Mononuclear cell (primary cell): ENCODE results near the gene TATDN2. TPM values are rescaled to one million over a fixed set of nuclear protein-coding genes. Genes with fewer than 3 reads are reported as not detected.
A peak's percentile ranks its signal among the peaks of the same experiment; 100 is the strongest.

Source experiments
- H3K27me3 ChIP-seq: 2 replicates; pipeline ENCODE4 v1.6.0; 2011; ENCODE audit warnings: low read length, control low read depth; ENCODE audit not compliant: insufficient read depth
- H3K4me1 ChIP-seq: 2 replicates; pipeline ENCODE4 v1.5.1; 2011; ENCODE audit warnings: mild to moderate bottlenecking, low read length, control low read depth; ENCODE audit not compliant: insufficient read depth
- H3K4me3 ChIP-seq: 2 replicates; pipeline ENCODE4 v1.5.1; 2011; ENCODE audit warnings: mild to moderate bottlenecking, low read length, moderate library complexity
- H3K9me3 ChIP-seq: 2 replicates; pipeline ENCODE4 v1.5.1; 2011; ENCODE audit warnings: low read depth, mild to moderate bottlenecking, control low read depth, low read length
- total RNA-seq: library from RNA; depleted of rRNA; stranded (reverse); fragments of >200 nt; gene quantifications from one replicate; pipeline ENCODE4 v1.2.3, GENCODE V29; 2012

The TATDN2 gene
- total RNA-seq, 1 donor: 27.8 TPM

DNA sequence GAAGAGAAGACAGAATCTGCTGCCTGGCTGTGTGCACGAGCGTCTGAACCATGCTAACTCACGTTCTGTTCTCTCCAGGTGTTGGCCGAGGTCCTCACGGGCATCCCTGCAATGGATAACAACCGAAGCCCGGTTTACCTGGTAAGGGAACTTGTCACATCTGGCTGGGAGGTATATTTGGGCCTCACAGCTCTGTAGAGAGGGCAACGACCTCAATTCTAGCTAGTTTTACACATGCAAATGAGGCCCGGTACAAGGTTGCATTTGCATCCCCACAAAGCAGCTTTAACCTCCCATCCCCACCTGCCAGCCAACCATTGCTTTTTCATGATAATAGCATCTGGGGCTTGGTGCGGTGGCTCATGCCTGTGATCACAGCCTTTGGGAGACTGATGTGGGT is 22.0 kb upstream of the TATDN2 start:
- Histone ChIP-seq H3K27me3 (no peaks in the 10 kb centered on the region), H3K4me1 (peaks cover 52% of the 10 kb centered on the region), H3K4me3 (no peak overlapping the region), H3K9me3 (no peaks in the 10 kb centered on the region)

DNA sequence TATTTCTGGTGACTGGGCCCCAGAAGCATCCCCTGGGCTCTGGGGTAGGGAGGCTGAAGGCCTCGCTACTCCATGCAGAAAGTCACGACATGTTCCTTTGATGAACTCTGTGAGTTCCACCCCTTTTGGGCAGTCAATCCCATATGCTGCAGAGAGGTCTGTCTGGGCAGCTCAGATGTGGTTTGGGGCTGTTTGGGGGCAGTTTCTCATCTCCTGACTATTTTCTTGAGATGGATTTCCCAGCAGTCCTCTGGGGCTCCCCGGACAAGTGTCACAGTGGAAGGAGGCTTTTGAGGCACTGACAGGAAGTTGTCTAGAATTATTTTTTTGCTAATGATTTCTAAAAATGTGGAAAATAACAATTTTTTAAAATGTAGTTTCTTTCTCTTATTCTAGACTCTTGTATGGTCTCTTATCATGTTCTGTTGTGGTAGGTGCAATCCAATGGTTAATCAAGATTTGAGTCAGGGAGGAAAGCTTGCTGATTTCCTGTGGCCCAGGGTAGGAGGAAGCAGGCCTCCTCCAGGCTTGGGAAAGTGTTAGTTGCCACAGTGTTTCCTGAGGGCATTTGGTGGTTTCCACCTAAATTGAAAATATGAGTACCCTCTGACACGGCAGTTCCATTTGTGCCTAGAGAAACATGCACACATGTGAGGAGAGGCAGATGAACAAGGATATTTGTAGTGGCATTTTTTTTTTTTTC is 19.9 kb upstream of the TATDN2 start:
- Histone ChIP-seq H3K4me3 (no peak overlapping the region), H3K4me1 (peaks cover 63% of the 10 kb centered on the region), H3K27me3 (no peaks in the 10 kb centered on the region)

DNA sequence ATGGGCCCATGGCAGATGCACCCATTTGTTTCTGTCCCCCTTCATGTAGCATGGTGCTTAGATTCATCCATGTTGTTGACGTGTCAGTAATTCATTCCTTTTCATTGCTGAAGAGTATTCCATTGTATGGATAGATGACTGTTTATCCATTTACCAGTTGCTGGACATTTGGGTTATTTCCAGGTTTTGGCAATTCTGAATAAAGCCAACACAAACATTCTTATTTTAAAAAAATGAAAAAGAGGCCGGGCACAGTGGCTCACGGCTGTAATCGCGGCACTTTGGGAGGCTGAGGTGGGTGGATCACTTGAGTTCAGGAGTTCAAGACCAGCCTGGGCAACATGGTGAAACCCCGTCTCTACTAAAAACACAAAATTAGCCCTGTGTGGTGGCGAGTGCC is 18.7 kb upstream of the TATDN2 start:
- H3K9me3 ChIP-seq: no peaks in the 10 kb centered on the region
- H3K27me3 ChIP-seq: no peaks in the 10 kb centered on the region
- no peak overlapping the region for H3K4me3 ChIP-seq
- H3K4me1 ChIP-seq: peaks cover 51% of the 10 kb centered on the region

More for the DNA sequence above, 19.9 kb upstream of the TATDN2 start:
- H3K9me3 ChIP-seq: no peaks in the 10 kb centered on the region

DNA sequence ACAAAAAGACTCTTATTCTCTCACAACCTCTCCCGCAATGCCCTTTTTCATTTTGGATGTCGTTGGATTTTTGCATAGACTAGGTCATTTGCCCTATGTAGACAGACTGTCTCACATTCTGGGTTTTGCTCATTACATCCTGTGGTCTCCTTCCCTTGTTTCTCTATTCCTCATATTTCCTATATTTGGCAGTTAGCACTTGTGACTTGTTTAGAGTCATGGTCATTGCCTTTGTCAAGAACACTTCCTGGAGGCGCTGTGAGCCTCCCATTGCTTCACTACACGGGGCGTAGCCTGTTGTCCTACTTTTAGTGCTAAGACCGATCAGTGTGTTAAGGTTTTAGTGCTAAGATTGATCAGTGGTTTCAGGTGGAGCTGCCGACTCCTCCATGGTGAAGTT is 16.1 kb upstream of the TATDN2 start:
- peaks cover 37% of the 10 kb centered on the region for H3K4me1 ChIP-seq
- H3K9me3 ChIP-seq: no peaks in the 10 kb centered on the region
- no peaks in the 10 kb centered on the region for H3K27me3 ChIP-seq
- H3K4me3 ChIP-seq: no peak overlapping the region

DNA sequence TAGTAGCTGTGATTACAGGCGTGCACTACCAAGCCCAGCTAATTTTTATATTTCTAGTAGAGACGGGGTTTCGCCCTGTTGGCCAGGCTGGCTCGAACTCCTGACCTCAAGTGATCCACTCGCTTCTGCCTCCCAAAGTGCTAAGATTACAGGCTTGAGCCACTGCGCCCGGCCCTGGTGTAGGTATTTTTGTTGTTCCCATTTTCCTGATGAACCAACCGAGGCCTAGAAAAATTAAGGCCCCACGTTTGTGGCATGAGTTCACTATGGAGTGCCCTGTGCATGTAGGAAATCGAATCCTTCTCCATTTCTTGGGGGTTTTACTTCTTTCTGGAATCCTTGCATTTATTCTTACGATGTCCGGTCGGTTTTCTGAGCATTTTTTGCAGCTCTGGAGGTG is 14.3 kb upstream of the TATDN2 start:
- no peaks in the 10 kb centered on the region for H3K9me3 ChIP-seq

DNA sequence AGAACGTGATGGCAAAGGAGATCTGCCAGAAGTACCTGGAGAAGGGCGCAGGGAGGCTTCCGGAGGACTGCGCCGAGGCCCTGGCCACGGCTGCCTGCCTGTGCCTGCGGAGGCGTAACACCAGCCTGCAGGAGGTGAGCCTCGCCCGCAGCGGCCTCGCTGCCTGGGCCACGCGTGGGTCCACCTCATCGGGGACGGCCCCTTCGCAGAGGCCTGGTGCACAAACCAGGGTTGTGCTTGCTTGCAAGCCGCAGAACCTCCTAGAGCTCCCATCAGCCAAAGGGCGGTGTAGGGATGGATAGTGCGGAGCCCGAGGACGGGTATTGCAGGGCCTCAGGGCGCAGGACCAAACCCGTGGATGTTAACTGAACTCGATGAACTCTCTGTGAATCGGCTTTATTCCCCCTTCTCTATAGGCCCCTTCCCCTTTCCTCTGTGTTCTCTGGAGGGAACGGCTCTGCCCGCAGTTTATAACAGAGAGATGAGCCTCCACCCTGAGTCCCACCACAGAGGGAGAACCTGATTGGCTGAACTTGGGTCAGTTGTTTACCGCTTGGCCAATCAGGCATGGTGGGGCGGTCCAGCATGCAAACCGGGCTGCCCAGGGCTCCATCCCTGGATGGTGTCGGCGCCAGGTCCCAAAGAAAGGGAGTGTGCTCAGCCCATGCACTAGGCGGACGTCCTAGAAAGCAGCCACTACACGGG is 13.6 kb upstream of the TATDN2 start:
- Histone ChIP-seq H3K9me3 (no peaks in the 10 kb centered on the region), H3K4me3 (no peak overlapping the region), H3K4me1 (peaks cover 27% of the 10 kb centered on the region), H3K27me3 (no peaks in the 10 kb centered on the region)

More for the DNA sequence above, 14.3 kb upstream of the TATDN2 start:
- peaks cover 32% of the 10 kb centered on the region for H3K4me1 ChIP-seq
- no peak overlapping the region for H3K4me3 ChIP-seq
- no peaks in the 10 kb centered on the region for H3K27me3 ChIP-seq

DNA sequence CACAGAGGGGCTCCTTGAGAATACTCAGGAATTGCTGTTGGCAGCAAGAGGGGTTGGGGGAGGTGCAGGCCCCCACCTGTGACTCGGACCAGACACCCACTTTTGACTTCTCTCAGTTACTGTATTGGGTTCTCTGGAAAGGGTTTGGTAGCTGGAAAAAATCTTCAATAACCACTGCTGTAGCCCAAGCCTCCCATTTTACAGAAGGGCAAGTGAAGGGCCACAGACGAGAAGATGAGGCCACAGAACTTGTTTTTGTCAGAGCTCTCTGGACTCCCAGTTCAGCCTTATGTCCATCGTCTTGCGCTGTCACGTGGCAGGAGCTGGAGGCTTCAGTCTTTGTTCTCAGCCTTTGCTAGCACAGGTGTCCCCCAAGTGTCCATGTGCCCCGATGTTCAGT is 12.7 kb upstream of the TATDN2 start:
- Histone ChIP-seq H3K4me3 (no peak overlapping the region), H3K9me3 (no peaks in the 10 kb centered on the region), H3K4me1 (peaks cover 27% of the 10 kb centered on the region), H3K27me3 (no peaks in the 10 kb centered on the region)

DNA sequence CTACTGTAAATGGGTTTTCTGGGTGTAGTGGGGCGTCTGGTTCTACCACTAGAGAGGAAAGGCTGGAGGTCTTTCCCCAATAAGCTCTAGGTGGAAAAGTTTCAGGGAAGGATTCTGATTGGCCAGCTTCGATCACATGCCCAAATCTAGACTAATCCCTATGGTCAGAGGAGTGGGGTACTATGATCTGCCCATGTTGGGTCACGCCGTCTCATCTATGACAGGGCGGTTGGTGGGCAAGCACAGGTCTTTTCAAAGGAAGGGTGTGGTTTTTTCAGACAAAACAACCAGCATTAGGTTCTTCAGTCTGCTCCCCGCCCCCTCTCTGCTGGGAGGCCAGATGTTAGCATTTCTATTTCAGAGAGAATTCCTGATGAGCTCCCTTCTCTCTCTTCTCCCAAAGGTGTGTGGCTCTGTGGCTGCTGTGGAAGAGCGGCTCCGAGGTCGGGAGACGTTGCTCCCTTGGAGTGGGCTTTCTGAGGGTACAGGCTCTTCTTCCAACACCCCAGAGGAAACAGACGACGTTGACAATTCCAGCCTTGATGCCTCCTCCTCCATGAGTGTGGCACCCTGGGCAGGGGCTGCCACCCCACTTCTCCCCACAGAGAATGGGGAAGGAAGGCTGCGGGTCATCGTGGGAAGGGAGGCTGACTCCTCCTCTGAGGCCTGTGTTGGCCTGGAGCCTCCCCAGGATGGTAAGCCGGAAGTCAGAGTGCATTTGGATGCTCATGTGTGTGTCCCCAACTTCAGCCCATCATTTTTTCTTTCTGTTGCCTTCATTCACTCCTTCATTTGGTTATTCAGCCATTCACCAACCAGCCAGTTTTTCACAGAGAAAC is 9.7 kb upstream of the TATDN2 start:
- H3K27me3 ChIP-seq: no peaks in the 10 kb centered on the region
- peaks cover 37% of the 10 kb centered on the region for H3K4me1 ChIP-seq
- no peaks in the 10 kb centered on the region for H3K9me3 ChIP-seq
- no peak overlapping the region for H3K4me3 ChIP-seq

DNA sequence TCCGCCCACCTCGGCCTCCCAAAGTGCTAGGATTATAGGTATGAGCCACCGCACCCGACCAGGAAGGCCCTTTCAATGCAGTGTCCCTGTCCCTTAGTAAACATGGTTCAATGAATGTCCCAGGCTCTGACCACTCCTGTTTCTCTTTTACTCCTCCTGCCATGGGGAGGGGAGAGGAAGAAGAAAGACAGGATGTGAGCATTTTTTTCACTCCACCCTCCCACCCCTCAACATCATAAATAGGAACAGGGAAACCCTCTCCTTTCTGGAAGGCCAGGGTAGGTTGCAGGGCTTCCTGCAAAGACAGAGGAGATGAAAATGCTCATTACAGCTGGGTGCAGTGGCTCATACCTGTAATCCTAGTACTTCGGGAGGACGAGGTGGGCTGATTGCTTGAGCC is 7.5 kb upstream of the TATDN2 start:
- peaks cover 37% of the 10 kb centered on the region for H3K4me1 ChIP-seq
- no peak overlapping the region for H3K4me3 ChIP-seq
- H3K27me3 ChIP-seq: no peaks in the 10 kb centered on the region
- peaks cover 14% of the 10 kb centered on the region for H3K9me3 ChIP-seq

DNA sequence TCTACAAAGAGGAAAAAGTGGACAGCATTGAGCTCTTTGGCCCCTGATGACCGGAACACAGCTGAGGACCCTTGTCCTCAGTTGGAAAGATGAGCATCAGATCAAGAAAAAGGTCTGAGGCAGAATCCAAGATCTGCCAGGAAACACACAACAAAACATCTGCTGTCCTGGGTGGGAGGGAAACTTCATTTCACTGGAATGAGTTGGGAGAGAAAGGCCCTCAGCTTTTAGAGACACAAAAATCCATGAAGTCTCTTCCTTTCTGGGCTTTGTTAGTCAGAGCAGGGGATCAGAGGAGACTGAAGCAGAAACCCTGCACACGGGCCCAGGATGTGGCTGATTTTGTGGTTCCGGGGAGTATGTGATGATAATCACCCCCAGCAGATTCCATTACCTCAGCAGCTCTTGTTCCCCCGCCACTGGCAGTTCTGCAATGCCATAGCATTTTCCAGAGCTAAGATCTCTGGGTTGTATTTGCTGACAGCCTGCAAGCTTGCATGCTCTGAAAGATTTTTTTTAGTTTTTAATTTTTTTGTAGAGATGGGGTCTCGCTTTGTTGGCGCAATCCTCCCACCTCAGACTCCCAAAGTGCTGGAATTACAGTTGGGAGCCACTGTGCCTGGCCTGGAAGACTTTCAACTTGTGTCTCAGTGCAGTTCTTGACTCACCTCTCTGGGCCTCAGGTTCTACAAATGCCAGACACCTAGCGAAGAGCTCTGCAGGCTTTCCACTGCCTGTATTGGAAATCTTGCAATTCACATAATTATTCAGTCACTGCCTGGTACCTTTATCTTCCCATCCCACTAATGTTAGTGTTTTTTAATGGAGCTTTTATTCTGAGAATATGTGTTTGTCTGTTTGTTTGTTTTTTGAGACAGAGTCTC is 5.8 kb upstream of the TATDN2 start:
- peaks cover 41% of the 10 kb centered on the region for H3K4me1 ChIP-seq
- H3K27me3 ChIP-seq: no peaks in the 10 kb centered on the region
- peaks cover 18% of the 10 kb centered on the region for H3K9me3 ChIP-seq
- H3K4me3 ChIP-seq: no peak overlapping the region

DNA sequence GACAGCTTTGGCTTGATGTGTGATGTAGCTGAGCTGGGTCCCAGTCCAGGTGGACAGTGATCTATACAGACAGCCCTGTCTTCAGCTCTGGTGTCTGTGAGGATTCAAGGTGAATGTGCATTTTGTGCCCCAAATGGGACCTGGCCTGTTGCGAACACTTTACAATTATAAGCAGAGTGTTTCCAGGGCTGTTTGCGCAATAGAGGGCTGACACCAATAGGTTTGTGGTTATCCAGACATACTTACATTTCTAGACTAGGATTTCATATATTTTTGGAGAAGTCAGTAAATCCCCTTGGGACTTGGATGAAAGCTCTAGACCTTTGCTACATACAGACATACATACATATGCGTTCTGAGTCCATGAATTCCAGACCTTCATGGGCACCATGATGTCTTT is 4.2 kb upstream of the TATDN2 start:
- peaks cover 38% of the 10 kb centered on the region for H3K4me1 ChIP-seq
- no peaks in the 10 kb centered on the region for H3K27me3 ChIP-seq
- H3K9me3 ChIP-seq: peaks cover 18% of the 10 kb centered on the region
- H3K4me3 ChIP-seq: no peak overlapping the region

DNA sequence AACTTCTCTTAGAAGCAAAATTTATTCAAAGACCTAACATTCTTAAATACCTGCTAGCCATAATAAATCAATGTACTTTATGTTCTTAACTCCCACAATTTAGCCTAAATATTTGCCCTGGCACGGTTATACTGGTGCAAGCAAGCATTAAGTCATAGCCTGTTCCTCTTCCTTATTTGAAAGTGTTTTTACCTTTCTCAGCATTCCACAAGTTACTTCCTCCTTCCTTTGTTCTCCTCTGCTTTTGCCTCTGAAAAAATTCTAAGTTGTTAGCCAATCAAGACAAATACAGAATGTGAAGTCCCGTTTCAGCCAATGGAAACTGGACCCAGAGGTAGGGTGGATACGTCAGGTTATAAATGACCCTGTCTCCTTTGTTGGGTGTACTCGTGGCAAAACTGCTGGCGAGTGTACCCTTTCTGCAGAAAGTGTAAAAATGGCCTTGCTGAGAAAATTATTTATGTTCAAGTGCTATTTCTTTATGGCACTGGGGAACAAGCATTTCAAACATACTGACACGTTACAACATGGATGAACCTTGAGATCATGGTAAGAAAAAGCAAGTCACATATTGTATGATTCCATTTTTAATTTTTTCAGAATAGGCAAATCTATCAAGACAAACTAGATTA is 3.1 kb upstream of the TATDN2 start:
- Histone ChIP-seq H3K27me3 (no peaks in the 10 kb centered on the region), H3K4me3 (no peak overlapping the region), H3K4me1 (peaks cover 49% of the 10 kb centered on the region), H3K9me3 (peaks cover 18% of the 10 kb centered on the region)

DNA sequence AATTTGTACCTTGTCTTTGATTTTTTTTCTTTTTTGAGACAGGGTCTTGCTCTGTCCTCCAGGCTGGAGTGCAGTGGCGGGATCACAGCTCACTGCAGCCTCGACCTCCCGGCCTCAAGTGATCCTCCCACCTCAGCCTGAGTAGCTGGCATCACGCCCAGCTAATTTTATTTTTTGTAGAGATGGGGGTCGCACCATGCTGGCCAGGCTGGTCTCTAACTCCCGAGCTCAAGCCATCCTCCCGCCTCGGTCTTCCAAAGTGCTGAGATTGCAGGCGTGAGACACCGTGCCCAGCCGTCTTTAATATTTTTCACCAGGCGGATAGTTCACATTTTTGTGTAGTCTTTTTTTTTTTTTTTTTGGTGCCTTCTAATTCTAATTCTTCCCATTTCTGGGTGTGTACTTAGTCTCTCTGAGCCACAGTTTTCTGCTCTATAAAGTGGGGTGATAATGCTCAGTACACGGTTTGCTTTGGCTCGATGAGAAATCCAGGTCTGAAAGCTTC is 528 bp upstream of the TATDN2 start:
- Histone ChIP-seq H3K4me1 (peaks cover 56% of the 10 kb centered on the region), H3K9me3 (peaks cover 18% of the 10 kb centered on the region), H3K4me3 (peak overlapping the region; percentile 60), H3K27me3 (no peaks in the 10 kb centered on the region)
